Cardiac septum (tissue), 1 donor: ENCODE results near the gene SRSF8. TPM values are rescaled to one million over a fixed set of nuclear protein-coding genes. Genes with fewer than 3 reads are reported as not detected.

ENCODE experiments used
- DNase-seq: peaks from one replicate; pipeline ENCODE4 v3.0.0-alpha.2; 2020; ENCODE audit warnings: low spot score
- intact Hi-C: fragments of 100-400 bp; cut with DNase I; formaldehyde crosslinking; loops from one replicate; pipeline ENCODE4 v1.14.0; 2022
- total RNA-seq: library from RNA; stranded (reverse); fragmentation: NEBNext Ultra II Directional; extraction: Animal tissue kit (Norgen Biotek cat#: 25700); gene quantifications from one replicate; pipeline ENCODE4 v1.2.1, GENCODE V29; 2021
- donor health status: DM: no; HTN: no; CAD: no.

Gene SRSF8
- total RNA-seq, 1 donor from 2014 or later: 25.1 TPM

- intact Hi-C loops: loop anchor here (5.0 to 10.0 kb wide), 3 partner anchors 92 to 640 kb away; partner anchors contain the start of genes AMOTL1, CWC15 and KDM4D
- peak; percentile 90 for DNase-seq
Measured at GRCh38 chr11:95067039-95067840, 521 bp downstream of the SRSF8 start.

DNA sequence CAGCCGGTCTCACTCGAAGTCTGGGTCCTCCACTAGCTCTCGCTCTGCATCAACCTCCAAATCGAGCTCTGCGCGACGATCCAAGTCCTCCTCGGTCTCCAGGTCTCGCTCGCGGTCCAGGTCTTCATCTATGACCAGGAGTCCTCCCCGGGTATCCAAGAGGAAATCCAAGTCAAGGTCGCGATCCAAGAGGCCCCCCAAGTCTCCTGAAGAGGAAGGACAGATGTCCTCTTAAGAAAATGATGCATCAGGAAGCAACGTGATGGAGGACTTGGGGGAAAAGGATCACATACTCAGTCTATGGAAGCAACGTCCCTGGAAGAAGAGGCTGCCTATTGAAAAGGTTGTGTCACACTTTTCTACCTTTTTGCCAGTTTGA lies 1.1 kb downstream of the SRSF8 start:
- intact Hi-C loops: loop anchor here (2.0 to 10.0 kb wide), 4 partner anchors 25 to 639 kb away; partner anchors contain the start of genes AMOTL1, CWC15 and KDM4D
- peak; percentile 80 for DNase-seq

DNA sequence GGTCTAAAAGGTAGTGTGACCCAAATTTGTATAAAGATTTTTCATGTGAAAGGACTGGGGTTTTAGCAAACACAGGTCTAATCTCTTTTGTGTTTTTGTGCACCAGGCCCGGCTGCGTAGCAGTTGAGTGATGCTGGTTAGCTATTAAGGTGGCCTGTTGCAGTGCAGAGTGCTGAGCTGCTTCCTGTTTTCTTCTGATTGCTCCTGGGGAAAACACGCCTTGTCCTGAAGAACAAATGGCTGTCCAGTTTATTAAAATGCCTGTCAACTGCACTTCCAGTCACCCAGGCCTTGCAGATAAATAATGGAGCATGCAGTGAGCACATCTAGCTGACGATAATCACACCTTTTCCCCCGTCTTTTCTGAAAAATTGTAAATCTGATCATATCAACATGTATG lies 1.8 kb downstream of the SRSF8 start:
- intact Hi-C loops: loop anchor here (2.0 to 10.0 kb wide), 4 partner anchors 24 to 639 kb away; partner anchors contain the start of genes AMOTL1, CWC15 and KDM4D
- no peak for DNase-seq

DNA sequence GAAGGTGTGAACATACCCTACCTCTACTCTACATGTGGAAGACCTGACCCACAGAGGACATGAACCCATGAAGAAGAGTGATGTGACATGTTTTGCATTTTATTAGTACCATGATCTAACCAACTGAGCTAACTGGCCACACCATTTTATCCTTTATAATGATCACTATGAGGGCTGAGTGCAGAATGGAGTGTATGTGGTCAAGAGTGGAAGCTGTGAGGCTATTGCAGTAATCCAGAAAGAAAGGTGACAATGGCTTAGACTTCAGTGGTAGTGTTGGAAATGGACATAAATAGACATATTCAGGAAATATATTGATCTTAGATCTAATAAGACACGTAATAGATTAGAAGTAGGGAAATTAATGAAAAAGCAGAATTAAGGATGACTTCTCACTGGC lies 3.8 kb downstream of the SRSF8 start:
- DNase-seq: no peak
- intact Hi-C loops: no loop called here

GRCh38 chr11:95072948-95073347 lies 6.2 kb downstream of the SRSF8 start:
- DNase-seq: no peak
- intact Hi-C loops: no loop called here

GRCh38 chr11:95074792-95075563 lies 8.3 kb downstream of the SRSF8 start:
- intact Hi-C loops: no loop called here
- peak; percentile 88 for DNase-seq

GRCh38 chr11:95076416-95076815 lies 9.7 kb downstream of the SRSF8 start:
- no peak for DNase-seq
- intact Hi-C loops: no loop called here

DNA sequence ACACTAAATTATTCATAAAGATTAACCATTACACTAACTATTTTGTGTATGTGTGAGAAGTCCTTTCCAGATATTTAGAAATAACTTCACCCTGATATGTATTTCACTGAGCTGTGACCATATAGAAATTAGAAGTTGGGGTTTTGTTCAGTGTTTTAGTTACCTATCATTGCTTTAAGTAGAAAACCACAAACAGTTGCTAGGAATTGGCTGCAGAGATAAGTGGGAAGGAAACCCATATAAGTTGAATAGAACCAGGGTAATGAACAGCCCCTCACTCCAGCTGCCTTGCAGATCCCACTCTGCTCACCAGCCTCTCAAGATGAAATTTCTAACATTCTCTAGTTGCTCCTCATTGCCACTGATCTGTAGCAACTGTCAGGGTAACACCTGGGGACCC lies 10.3 kb downstream of the SRSF8 start:
- no peak for DNase-seq
- intact Hi-C loops: no loop called here

- intact Hi-C loops: no loop called here
- DNase-seq: no peak
Measured at GRCh38 chr11:95078526-95078925, 11.8 kb downstream of the SRSF8 start.

GRCh38 chr11:95081010-95081409 lies 14.3 kb downstream of the SRSF8 start:
- intact Hi-C loops: no loop called here
- no peak for DNase-seq

- DNase-seq: no peak
- intact Hi-C loops: no loop called here
Measured at GRCh38 chr11:95081412-95081811, 14.7 kb downstream of the SRSF8 start.

GRCh38 chr11:95082576-95083001 lies 15.9 kb downstream of the SRSF8 start:
- no peak for DNase-seq
- intact Hi-C loops: no loop called here

DNA sequence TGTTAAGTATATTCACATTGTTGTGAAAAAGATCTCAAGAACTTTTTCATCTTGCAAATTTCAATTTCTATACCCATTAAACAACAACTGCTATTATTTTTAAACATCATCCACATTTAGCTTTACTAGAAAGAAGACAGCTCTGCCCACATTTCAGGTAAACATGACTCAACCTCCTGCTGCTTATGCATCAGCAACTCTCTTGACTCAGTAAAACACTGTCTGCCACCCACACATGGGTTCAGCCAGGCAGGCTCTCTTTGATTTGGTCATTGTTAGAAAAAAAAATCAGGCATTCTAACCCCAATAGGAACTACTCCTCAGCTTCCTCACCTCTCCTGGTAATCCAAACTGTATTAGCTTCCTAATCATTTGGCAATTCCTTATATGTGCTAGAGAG lies 17.8 kb downstream of the SRSF8 start:
- intact Hi-C loops: no loop called here

GRCh38 chr11:95085117-95085816 lies 18.5 kb downstream of the SRSF8 start:
- DNase-seq: no peak
- intact Hi-C loops: loop anchor here (5.0 kb wide), 1 partner anchor 67 kb away; no protein-coding TSS in a partner anchor

More for the DNA sequence above, 17.8 kb downstream of the SRSF8 start:
- no peak for DNase-seq

GRCh38 chr11:95086151-95086550 lies 19.4 kb downstream of the SRSF8 start:
- DNase-seq: no peak
- intact Hi-C loops: loop anchor here (5.0 kb wide), 1 partner anchor 66 kb away; no protein-coding TSS in a partner anchor

GRCh38 chr11:95086836-95087570 lies 20.3 kb downstream of the SRSF8 start:
- intact Hi-C loops: loop anchor here (5.0 kb wide), 1 partner anchor 65 kb away; no protein-coding TSS in a partner anchor

DNA sequence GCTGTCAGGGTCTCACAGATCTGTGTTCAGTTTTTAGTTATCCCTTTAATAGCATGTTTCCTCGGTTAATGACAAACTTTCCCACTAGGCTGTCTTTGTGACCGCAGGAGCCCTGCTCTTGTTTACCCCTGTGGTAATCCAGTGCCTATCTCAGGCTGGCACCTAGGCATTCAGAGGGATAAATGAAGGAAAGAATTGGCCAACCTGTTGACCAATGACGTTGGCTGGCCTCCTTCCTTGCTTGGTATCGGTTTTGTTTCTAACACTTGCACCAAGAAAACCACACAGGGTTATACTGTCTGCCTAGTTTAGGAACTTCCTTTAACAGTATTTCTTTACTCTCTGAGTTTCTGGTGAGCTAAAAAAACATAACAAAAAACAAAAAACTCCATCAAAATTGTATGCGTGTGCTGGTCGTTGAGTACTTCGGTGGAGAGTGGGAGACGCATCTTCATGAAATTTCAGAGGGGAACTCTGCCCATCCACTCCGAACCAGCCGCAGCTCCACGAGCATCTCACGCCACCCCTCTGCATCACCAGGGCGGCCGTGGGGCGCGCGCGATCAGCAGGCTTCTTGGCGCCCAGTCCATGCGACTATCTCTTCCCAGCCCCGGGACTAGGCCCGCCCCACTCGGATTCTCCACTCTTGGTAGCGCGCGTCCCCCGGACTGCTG lies 22.4 kb downstream of the SRSF8 start:
- intact Hi-C loops: loop anchor here (5.0 kb wide), 1 partner anchor 63 kb away; no protein-coding TSS in a partner anchor
- no peak for DNase-seq

More at GRCh38 chr11:95086836-95087570, 20.3 kb downstream of the SRSF8 start:
- DNase-seq: no peak
